Activated B cell treated with CpG ODN at 0.5 μM for 24 hours (primary cell): Measurements from ENCODE around the gene SH3RF1. TPM values are rescaled to one million over a fixed set of nuclear protein-coding genes. Genes with fewer than 3 reads are reported as not detected.

Experiments used
- ATAC-seq: fragments of 200-7000 bp; cut with Tn5 transposase; one replicate; pipeline ENCODE4 v1.10.0; 2021; ENCODE audit warnings: low read depth, mild to moderate bottlenecking, moderate library complexity
- CTCF ChIA-PET: fragments of 350-600 bp; sonication (Branson Sonifier 250); formaldehyde crosslinking; loops from one replicate; lab custom pipeline; 2021; ENCODE audit warnings: antibody characterized with exemption; lab: Charles Lee
- POLR2A ChIA-PET: fragments of 350-600 bp; sonication (Branson Sonifier 250); formaldehyde crosslinking; loops from one replicate; lab custom pipeline; 2021; ENCODE audit warnings: antibody characterized with exemption; lab: Charles Lee
- DNase-seq: peaks from one replicate; pipeline ENCODE4 v3.0.0; 2022
- H3K27ac Mint-ChIP-seq: one replicate; pipeline ENCODE4 v1.8.0; 2020; ENCODE audit warnings: mixed read lengths
- H3K27me3 Mint-ChIP-seq: one replicate; pipeline ENCODE4 v1.8.0; 2021; ENCODE audit warnings: mixed read lengths
- H3K36me3 Mint-ChIP-seq: one replicate; pipeline ENCODE4 v1.8.0; 2021; ENCODE audit warnings: low read depth, mixed read lengths
- H3K4me1 Mint-ChIP-seq: one replicate; pipeline ENCODE4 v1.8.0; 2021; ENCODE audit warnings: mixed read lengths
- H3K4me3 Mint-ChIP-seq: one replicate; pipeline ENCODE4 v1.8.0; 2020; ENCODE audit warnings: mild to moderate bottlenecking, mixed read lengths
- H3K9me3 Mint-ChIP-seq: one replicate; pipeline ENCODE4 v1.8.0; 2020; ENCODE audit warnings: mixed read lengths
- CTCF ChIP-seq: fragments of 200-600 bp; IDR thresholded peaks from one replicate; pipeline ENCODE4 v1.8.0; 2022; ENCODE audit warnings: antibody characterized with exemption, mild to moderate bottlenecking
- intact Hi-C: fragments of 100-400 bp; cut with micrococcal nuclease; formaldehyde crosslinking; loops from one replicate; pipeline ENCODE4 v1.15.1; 2024
- total RNA-seq: library from RNA; stranded (reverse); gene quantifications from 2 replicates; pipeline ENCODE4 v1.2.3, GENCODE V29; 2022

Gene SH3RF1
- total RNA-seq, 1 donor from 2014 or later: 7.1 TPM

DNA sequence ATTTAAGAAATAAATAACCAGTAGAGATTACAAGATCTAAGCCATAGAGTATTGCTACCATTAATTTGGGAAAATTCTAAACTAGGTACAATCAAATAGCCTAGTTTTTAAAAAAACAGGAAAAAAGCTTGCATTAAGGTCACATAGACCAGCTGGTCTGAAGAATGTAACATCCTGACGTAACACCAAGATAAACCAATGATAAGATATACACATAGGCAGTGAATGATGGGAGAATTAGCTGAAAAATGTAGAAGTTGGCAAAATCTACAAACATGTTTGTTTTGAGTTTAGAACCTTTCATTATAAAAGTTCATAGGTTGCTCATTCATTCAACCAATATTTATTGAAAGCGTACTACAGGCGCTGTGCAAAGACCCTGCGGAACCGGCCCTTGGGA, 120.0 kb downstream of the SH3RF1 start:
- ChIA-PET CTCF (interaction anchor here (1.1 kb wide), 1 partner anchor 15 kb away, joined by 3 read pairs; no protein-coding TSS in a partner anchor), POLR2A (no interaction called here)
- TF ChIP-seq CTCF: no peak
- H3K4me3 Mint-ChIP-seq: no peak overlapping the region
- no peak overlapping the region for H3K27ac Mint-ChIP-seq
- H3K27me3 Mint-ChIP-seq: no peaks in the 10 kb centered on the region
- intact Hi-C loops: loop anchor here (1.0 kb wide), 1 partner anchor 160 kb away; no protein-coding TSS in a partner anchor
- peaks cover 3% of the 10 kb centered on the region for H3K36me3 Mint-ChIP-seq
- DNase-seq: no peak
- ATAC-seq: no peak
- H3K4me1 Mint-ChIP-seq: peaks cover 11% of the 10 kb centered on the region
- no peaks in the 10 kb centered on the region for H3K9me3 Mint-ChIP-seq

- POLR2A ChIA-PET: no interaction called here
- no peak overlapping the region for H3K27ac Mint-ChIP-seq
These were observed 121.9 kb downstream of the SH3RF1 start for GRCh38 chr4:169148885-169149284.

DNA sequence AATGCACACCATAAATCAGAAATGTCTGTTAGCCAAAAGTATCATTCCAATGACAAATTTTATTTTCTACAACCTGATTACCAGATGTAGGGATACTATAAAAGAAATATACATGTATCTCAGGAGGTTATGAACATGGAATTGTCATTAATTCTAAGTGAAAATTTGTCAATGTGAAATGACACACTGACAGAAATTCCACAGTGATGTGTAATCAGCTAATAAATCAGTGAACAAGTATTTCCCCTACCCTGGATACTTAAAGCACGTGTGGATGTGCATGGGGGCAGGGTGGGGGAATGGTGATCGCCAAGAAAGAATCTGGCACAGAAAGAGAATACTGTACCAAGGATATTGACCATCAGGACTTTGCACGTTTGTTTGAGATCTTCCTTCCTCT, 123.6 kb downstream of the SH3RF1 start:
- no peaks in the 10 kb centered on the region for H3K4me1 Mint-ChIP-seq
- H3K4me3 Mint-ChIP-seq: no peak overlapping the region
- H3K27me3 Mint-ChIP-seq: no peaks in the 10 kb centered on the region
- ATAC-seq: no peak
- TF ChIP-seq CTCF: no peak
- ChIA-PET POLR2A (no interaction called here), CTCF (no interaction called here)
- intact Hi-C loops: no loop called here
- no peaks in the 10 kb centered on the region for H3K36me3 Mint-ChIP-seq
- DNase-seq: no peak
- no peak overlapping the region for H3K27ac Mint-ChIP-seq
- no peaks in the 10 kb centered on the region for H3K9me3 Mint-ChIP-seq

More at GRCh38 chr4:169148885-169149284, 121.9 kb downstream of the SH3RF1 start:
- intact Hi-C loops: no loop called here
- DNase-seq (no peak), ATAC-seq (no peak)
- H3K36me3 Mint-ChIP-seq: peaks cover 1% of the 10 kb centered on the region
- no peak for TF ChIP-seq CTCF
- H3K4me3 Mint-ChIP-seq: no peak overlapping the region
- no peaks in the 10 kb centered on the region for H3K9me3 Mint-ChIP-seq
- CTCF ChIA-PET: no interaction called here
- no peaks in the 10 kb centered on the region for H3K27me3 Mint-ChIP-seq
- peaks cover 4% of the 10 kb centered on the region for H3K4me1 Mint-ChIP-seq

DNA sequence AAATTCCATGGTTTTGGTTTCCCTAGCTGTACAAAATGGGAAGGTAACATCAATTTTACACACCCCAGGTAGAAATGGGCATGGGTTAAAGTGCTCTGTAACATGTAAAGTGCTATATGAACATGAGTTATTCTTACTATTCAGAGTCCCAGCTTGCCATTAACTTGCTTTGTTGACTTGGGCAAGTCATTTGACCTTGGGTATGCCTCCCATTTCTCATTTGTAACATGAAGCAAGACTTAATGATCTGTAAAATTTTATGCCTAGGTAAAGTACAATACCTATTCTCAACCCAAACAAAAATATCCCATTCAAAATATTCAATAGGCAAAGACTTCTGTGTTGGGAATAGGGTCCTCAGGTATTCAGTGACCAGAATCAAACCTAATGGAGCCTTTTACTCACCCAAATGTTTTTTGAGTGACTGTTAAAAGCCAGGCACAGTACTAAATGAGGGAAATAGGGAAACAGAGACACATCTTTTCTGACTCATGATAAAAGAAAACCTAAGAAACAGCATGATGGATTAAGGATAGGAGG, 126.6 kb downstream of the SH3RF1 start:
- Mint-ChIP-seq H3K4me1 (no peaks in the 10 kb centered on the region), H3K27ac (no peak overlapping the region), H3K36me3 (no peaks in the 10 kb centered on the region), H3K9me3 (no peaks in the 10 kb centered on the region), H3K4me3 (no peak overlapping the region), H3K27me3 (no peaks in the 10 kb centered on the region)
- ATAC-seq: no peak
- CTCF ChIA-PET: no interaction called here
- intact Hi-C loops: no loop called here
- no peak for DNase-seq
- TF ChIP-seq CTCF: no peak
- POLR2A ChIA-PET: no interaction called here

- no peaks in the 10 kb centered on the region for H3K27me3 Mint-ChIP-seq
- intact Hi-C loops: no loop called here
- no peaks in the 10 kb centered on the region for H3K36me3 Mint-ChIP-seq
- no peaks in the 10 kb centered on the region for H3K9me3 Mint-ChIP-seq
- H3K27ac Mint-ChIP-seq: no peak overlapping the region
- no peak for TF ChIP-seq CTCF
- H3K4me1 Mint-ChIP-seq: no peaks in the 10 kb centered on the region
- ATAC-seq: no peak
- DNase-seq: no peak
- ChIA-PET CTCF (no interaction called here), POLR2A (no interaction called here)
- H3K4me3 Mint-ChIP-seq: no peak overlapping the region
These were observed 127.4 kb downstream of the SH3RF1 start for GRCh38 chr4:169143335-169143734.
